Measurements from ENCODE around the gene WDFY2. TPM values are rescaled to one million over a fixed set of nuclear protein-coding genes. Genes with fewer than 3 reads are reported as not detected.
A peak's percentile ranks its signal among the peaks of the same experiment; 100 is the strongest.
"Not testable (repeated sequence)": the region's sequence is repeated elsewhere in the genome, so short reads cannot be mapped to it uniquely, and the experiment has no call there.

Gene WDFY2
- total RNA-seq, 1 donor, result 11.9 TPM

GRCh38 chr13:51684076-51684475, 99.8 kb downstream of the WDFY2 start:
- H3K9me3 ChIP-seq (ENCODE audit: low read depth, low read length), result no peaks in the 10 kb centered on the region
- H3K79me2 ChIP-seq (ENCODE audit: insufficient read depth, low read length), result peaks cover 82% of the 10 kb centered on the region
- H3K4me2 ChIP-seq (ENCODE audit: insufficient read depth, low read length), result no peak overlapping the region
- no peak for TF ChIP-seq CTCF (IDR thresholded peaks at IDR 0.05; ENCODE audit: extremely low read depth, low read depth, low read length)
- peaks cover 6% of the 10 kb centered on the region for H4K20me1 ChIP-seq (ENCODE audit: insufficient read depth, low read length)
- no peak overlapping the region for H2AFZ ChIP-seq (ENCODE audit: low read length)
- no peak overlapping the region for H3K4me3 ChIP-seq (ENCODE audit: insufficient read depth, low read length)
- H3K27ac ChIP-seq (ENCODE audit: low read depth, low read length), result no peak overlapping the region
- DNase-seq (ENCODE audit: insufficient read length, low spot score, missing footprints), result peak; percentile 32
- no peaks in the 10 kb centered on the region for H3K27me3 ChIP-seq (ENCODE audit: insufficient read depth, low read length)
- H3K4me1 ChIP-seq (ENCODE audit: insufficient read depth, low read length), result peaks cover 40% of the 10 kb centered on the region
- H3K36me3 ChIP-seq (ENCODE audit: insufficient read depth, low read length), result no peaks in the 10 kb centered on the region

GRCh38 chr13:51687947-51688714, 103.9 kb downstream of the WDFY2 start:
- no peak for TF ChIP-seq CTCF (IDR thresholded peaks at IDR 0.05; ENCODE audit: extremely low read depth, low read depth, low read length)
- no peak for DNase-seq (ENCODE audit: insufficient read length, low spot score, missing footprints)
- H3K36me3 ChIP-seq (ENCODE audit: insufficient read depth, low read length), result no peaks in the 10 kb centered on the region
- peaks cover 62% of the 10 kb centered on the region for H3K79me2 ChIP-seq (ENCODE audit: insufficient read depth, low read length)
- no peak overlapping the region for H3K4me3 ChIP-seq (ENCODE audit: insufficient read depth, low read length)
- H3K4me1 ChIP-seq (ENCODE audit: insufficient read depth, low read length), result peaks cover 12% of the 10 kb centered on the region
- H3K27me3 ChIP-seq (ENCODE audit: insufficient read depth, low read length), result no peaks in the 10 kb centered on the region
- peaks cover 6% of the 10 kb centered on the region for H4K20me1 ChIP-seq (ENCODE audit: insufficient read depth, low read length)
- H3K9me3 ChIP-seq (ENCODE audit: low read depth, low read length), result no peaks in the 10 kb centered on the region
- no peak overlapping the region for H3K27ac ChIP-seq (ENCODE audit: low read depth, low read length)
- H3K4me2 ChIP-seq (ENCODE audit: insufficient read depth, low read length), result no peak overlapping the region
- H2AFZ ChIP-seq (ENCODE audit: low read length), result no peak overlapping the region

- H3K4me1 ChIP-seq (ENCODE audit: insufficient read depth, low read length), result peaks cover 5% of the 10 kb centered on the region
- H3K27me3 ChIP-seq (ENCODE audit: insufficient read depth, low read length), result no peaks in the 10 kb centered on the region
- no peak for TF ChIP-seq CTCF (IDR thresholded peaks at IDR 0.05; ENCODE audit: extremely low read depth, low read depth, low read length)
- no peaks in the 10 kb centered on the region for H3K36me3 ChIP-seq (ENCODE audit: insufficient read depth, low read length)
- H3K79me2 ChIP-seq (ENCODE audit: insufficient read depth, low read length), result peaks cover 53% of the 10 kb centered on the region
- DNase-seq (ENCODE audit: insufficient read length, low spot score, missing footprints), result no peak
- H4K20me1 ChIP-seq (ENCODE audit: insufficient read depth, low read length), result peaks cover 6% of the 10 kb centered on the region
- no peak overlapping the region for H3K27ac ChIP-seq (ENCODE audit: low read depth, low read length)
- H3K4me3 ChIP-seq (ENCODE audit: insufficient read depth, low read length), result no peak overlapping the region
- H2AFZ ChIP-seq (ENCODE audit: low read length), result no peak overlapping the region
- no peak overlapping the region for H3K4me2 ChIP-seq (ENCODE audit: insufficient read depth, low read length)
- H3K9me3 ChIP-seq (ENCODE audit: low read depth, low read length), result no peaks in the 10 kb centered on the region
These were observed 104.8 kb downstream of the WDFY2 start for GRCh38 chr13:51688937-51689662.

DNA sequence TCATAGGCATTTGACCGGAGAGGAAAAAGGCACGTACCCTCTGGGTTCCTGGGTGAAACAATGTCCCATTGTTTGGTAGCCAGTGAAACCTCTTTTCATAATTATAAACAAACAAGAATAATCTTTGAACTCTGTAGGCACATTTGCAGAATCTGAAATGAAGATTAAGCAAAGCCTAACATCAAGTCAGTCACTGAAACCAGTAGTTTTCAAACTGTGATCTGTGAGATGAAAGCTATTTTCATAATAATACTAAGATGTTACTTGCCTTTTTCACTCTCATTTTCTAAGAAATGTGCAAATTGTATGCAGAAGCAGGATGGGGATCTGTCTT, 105.4 kb downstream of the WDFY2 start:
- Histone ChIP-seq H3K36me3 (ENCODE audit: insufficient read depth, low read length) (no peaks in the 10 kb centered on the region), H3K4me1 (ENCODE audit: insufficient read depth, low read length) (no peaks in the 10 kb centered on the region), H3K27ac (ENCODE audit: low read depth, low read length) (no peak overlapping the region), H2AFZ (ENCODE audit: low read length) (no peak overlapping the region), H3K9me3 (ENCODE audit: low read depth, low read length) (no peaks in the 10 kb centered on the region), H3K4me2 (ENCODE audit: insufficient read depth, low read length) (no peak overlapping the region), H3K27me3 (ENCODE audit: insufficient read depth, low read length) (no peaks in the 10 kb centered on the region), H3K4me3 (ENCODE audit: insufficient read depth, low read length) (no peak overlapping the region), H3K79me2 (ENCODE audit: insufficient read depth, low read length) (peaks cover 49% of the 10 kb centered on the region), H4K20me1 (ENCODE audit: insufficient read depth, low read length) (peaks cover 6% of the 10 kb centered on the region)
- no peak for TF ChIP-seq CTCF (IDR thresholded peaks at IDR 0.05; ENCODE audit: extremely low read depth, low read depth, low read length)
- no peak for DNase-seq (ENCODE audit: insufficient read length, low spot score, missing footprints)

DNA sequence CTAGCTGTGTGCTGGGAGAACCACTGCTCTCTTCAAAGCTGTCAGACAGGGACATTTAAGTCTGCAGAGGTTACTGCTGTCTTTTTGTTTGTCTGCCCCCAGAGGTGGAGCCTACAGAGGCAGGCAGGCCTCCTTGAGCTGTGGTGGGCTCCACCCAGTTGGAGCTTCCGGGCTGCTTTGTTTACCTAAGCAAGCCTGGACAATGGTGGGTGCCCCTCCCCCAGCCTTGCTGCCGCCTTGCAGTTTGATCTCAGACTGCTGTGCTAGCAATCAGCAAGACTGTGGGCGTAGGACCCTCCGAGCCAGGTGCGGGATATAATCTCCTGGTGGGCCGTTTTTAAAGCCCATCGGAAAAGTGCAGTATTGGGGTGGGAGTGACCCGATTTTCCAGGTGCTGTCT, 111.4 kb downstream of the WDFY2 start:
- not testable (repeated sequence) for H2AFZ ChIP-seq (ENCODE audit: low read length); H3K4me2 ChIP-seq (ENCODE audit: insufficient read depth, low read length); H3K9me3 ChIP-seq (ENCODE audit: low read depth, low read length); H3K4me3 ChIP-seq (ENCODE audit: insufficient read depth, low read length); H3K27ac ChIP-seq (ENCODE audit: low read depth, low read length); H3K36me3 ChIP-seq (ENCODE audit: insufficient read depth, low read length); H4K20me1 ChIP-seq (ENCODE audit: insufficient read depth, low read length); H3K27me3 ChIP-seq (ENCODE audit: insufficient read depth, low read length); DNase-seq (ENCODE audit: insufficient read length, low spot score, missing footprints)
- Histone ChIP-seq H3K79me2 (ENCODE audit: insufficient read depth, low read length) (peaks cover 39% of the 10 kb centered on the region), H3K4me1 (ENCODE audit: insufficient read depth, low read length) (peaks cover 11% of the 10 kb centered on the region)
